ENCODE data around the gene ZKSCAN5.

Gene ZKSCAN5

DNA sequence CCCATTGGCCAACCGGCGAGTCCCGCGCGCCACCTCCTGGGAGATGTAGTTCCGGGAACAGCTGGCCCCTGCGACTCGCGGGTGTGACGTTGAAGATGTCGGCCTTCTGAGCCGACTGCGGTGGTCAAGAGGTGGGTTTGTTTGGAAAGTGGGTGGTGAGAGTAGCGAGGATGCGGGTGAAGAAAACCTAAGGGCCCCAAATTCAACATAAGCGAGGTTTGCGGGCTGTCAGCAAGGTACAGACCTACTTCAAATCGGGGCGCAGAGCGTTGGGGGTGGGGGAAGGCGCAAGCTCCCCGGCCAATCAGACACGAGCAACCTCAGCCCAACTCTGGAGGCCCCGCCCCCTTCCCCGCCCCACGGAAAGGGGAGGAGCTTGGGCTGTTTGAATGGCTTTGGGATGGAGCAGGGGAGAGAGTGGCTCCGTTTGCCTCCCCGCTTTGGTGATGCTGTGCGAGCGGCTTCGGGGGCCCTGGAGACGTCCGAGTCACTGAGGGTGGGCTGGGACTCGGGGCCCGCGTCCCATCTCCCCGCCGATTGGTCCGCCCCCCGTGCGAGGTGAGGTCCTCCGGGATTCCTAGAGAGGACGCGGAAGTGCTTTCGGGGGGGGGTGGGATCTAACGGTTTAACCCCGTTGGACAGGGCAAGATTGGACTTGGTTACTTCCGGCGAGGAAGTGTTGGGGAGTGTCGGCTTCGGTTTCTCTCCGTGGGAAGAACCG lies at the start of gene ZKSCAN5:
ZKSCAN5 (plus strand) TSS at position 60 of the 721 bp plus-strand sequence. CDS start 1,383 bp downstream, outside the sequence.
- peak; percentile 99 for DNase-seq
- Mint-ChIP-seq H3K27ac (peak within 1 kb of the TSS; percentile 98), H3K4me3 (peak within 1 kb of the TSS; percentile 95), H3K4me1 (peaks cover 26% of the 10 kb centered on the region), H3K27me3 (ENCODE audit: low read depth, poor library complexity) (no peaks in the 10 kb centered on the region), H3K9me3 (peaks cover 8% of the 10 kb centered on the region), H3K36me3 (ENCODE audit: low read depth) (peaks cover 19% of the 10 kb centered on the region)
- TF ChIP-seq, protein P1, sequence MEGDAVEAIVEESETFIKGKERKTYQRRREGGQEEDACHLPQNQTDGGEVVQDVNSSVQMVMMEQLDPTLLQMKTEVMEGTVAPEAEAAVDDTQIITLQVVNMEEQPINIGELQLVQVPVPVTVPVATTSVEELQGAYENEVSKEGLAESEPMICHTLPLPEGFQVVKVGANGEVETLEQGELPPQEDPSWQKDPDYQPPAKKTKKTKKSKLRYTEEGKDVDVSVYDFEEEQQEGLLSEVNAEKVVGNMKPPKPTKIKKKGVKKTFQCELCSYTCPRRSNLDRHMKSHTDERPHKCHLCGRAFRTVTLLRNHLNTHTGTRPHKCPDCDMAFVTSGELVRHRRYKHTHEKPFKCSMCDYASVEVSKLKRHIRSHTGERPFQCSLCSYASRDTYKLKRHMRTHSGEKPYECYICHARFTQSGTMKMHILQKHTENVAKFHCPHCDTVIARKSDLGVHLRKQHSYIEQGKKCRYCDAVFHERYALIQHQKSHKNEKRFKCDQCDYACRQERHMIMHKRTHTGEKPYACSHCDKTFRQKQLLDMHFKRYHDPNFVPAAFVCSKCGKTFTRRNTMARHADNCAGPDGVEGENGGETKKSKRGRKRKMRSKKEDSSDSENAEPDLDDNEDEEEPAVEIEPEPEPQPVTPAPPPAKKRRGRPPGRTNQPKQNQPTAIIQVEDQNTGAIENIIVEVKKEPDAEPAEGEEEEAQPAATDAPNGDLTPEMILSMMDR (IDR thresholded peaks at IDR 0.05), result no peak

DNA sequence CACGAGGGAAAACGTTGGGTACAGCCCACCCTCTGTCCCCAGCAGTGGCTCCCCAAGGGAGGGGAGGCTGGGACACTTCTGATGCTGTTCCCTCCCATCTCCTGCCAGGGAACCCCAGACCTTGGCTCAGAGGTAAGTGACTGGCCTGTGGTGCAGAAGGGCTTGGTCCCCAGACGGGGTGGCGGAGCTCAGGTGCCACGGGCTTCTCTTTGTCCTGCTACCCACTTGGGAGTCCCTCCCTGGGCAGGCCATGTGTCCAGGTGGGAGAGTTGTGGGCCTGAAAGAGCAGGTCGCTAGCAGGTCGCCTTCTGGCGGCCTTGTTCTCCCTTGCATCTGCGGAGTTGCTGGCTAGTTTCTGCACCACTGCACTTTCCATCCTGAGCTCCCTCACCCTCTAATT lies 48.6 kb upstream of the ZKSCAN5 start:
- no peak for DNase-seq
- peaks cover 56% of the 10 kb centered on the region for H3K36me3 Mint-ChIP-seq (ENCODE audit: low read depth)
- TF ChIP-seq, protein P1 (IDR thresholded peaks at IDR 0.05), result no peak
- H3K27me3 Mint-ChIP-seq (ENCODE audit: low read depth, poor library complexity), result peaks cover 2% of the 10 kb centered on the region
- H3K9me3 Mint-ChIP-seq, result no peaks in the 10 kb centered on the region
- H3K27ac Mint-ChIP-seq, result peak overlapping the region; percentile 74
- H3K4me1 Mint-ChIP-seq, result peaks cover 5% of the 10 kb centered on the region
- H3K4me3 Mint-ChIP-seq, result no peak overlapping the region

DNA sequence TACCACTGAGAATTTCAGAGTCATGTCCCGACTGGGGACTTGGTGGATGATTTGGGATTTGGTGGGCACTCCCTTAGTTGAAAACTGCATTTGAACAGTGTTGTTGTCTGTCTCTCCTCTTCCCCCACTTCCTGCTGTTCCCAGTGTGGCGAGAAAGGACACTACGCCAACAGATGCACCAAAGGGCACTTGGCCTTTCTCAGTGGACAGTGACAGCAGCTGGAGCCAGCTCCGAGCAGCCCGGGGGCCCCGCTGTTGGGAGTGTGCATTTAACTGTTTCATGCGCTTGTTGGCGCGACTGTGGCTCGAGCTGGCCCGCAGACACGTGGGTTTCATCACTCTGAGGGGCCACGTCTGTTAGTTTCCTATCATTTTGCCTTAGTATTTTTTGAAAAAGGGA lies 48.2 kb upstream of the ZKSCAN5 start:
- H3K36me3 Mint-ChIP-seq (ENCODE audit: low read depth), result peaks cover 56% of the 10 kb centered on the region
- no peak overlapping the region for H3K4me3 Mint-ChIP-seq
- no peak for DNase-seq
- peak overlapping the region; percentile 74 for H3K27ac Mint-ChIP-seq
- H3K9me3 Mint-ChIP-seq, result no peaks in the 10 kb centered on the region
- peaks cover 5% of the 10 kb centered on the region for H3K4me1 Mint-ChIP-seq
- TF ChIP-seq, protein P1 (IDR thresholded peaks at IDR 0.05), result no peak
- peaks cover 2% of the 10 kb centered on the region for H3K27me3 Mint-ChIP-seq (ENCODE audit: low read depth, poor library complexity)

DNA sequence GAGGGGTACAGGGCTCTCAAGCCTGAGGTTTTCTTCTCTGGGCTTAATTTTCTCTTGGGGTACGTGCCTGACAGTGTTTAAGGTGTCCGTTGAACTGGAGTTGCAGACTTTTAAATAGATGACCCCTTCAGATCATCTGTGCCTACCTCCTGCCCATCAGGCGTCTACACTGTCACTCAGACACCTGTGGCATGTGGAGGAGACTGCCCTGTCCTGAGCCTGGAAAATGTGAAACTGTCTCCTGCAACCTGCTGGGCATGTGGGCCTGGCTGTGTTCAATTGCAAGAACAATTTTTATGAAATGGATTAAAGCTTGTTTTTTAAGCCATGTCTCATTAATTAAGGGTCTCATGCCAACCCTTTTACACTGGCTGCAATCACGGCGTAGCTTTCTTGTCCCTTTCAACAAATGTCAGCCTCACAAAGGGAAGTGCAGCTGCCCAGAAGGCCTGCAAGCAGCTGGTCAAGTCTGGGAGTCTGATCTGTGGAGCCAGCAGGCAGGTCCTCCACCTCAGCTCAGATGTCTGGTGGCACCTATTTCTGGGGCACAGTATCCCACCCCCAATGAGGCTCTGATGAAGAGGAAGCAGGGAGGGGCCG lies 47.3 kb upstream of the ZKSCAN5 start:
- Mint-ChIP-seq H3K4me3 (no peak overlapping the region), H3K27me3 (ENCODE audit: low read depth, poor library complexity) (no peaks in the 10 kb centered on the region), H3K9me3 (no peaks in the 10 kb centered on the region), H3K4me1 (peaks cover 5% of the 10 kb centered on the region), H3K36me3 (ENCODE audit: low read depth) (peaks cover 60% of the 10 kb centered on the region), H3K27ac (peak overlapping the region; percentile 74)
- no peak for DNase-seq
- TF ChIP-seq, protein P1 (IDR thresholded peaks at IDR 0.05), result no peak

DNA sequence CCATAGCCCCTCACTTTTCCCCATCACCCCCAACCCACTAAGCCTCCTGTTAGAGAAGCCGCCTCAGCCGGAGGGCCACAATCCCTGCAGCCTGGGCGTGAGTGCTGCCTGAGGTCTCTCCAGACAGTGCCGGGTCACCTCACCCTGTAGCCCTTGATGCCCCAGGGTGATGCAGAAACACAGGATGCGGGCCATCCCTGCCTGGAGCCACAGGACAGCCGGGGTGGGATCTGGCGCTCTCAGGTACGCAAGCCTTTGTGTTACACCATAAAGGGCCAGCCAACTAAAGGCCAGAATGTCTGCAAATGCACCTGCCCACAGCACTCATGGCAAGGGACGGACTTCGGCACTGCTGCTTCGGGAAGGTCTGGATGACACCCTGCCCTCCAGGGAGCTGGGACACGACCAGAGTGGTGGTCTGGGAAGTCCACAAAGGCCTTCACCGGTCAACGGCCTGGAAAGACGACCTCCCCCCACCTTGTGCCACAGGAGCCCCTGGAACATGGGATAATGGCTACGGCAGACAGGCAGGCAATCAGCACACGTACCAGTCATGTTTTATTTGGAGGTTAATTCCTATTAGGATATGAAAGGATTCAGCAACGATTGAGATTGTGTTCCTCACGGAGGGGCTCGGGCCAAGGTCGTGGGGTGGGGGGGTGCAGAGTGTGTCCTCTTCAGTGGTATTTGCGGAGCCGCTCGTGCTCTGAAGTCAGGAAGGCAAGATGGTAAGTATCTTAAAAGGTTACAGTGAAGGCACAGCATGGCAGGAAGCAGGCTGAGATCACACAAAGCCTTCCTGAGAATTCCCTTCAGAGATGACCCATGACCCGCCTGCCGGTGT lies 46.6 kb upstream of the ZKSCAN5 start:
- Mint-ChIP-seq H3K27me3 (ENCODE audit: low read depth, poor library complexity) (no peaks in the 10 kb centered on the region), H3K27ac (peak overlapping the region; percentile 74), H3K9me3 (peaks cover 2% of the 10 kb centered on the region), H3K4me1 (peaks cover 5% of the 10 kb centered on the region), H3K36me3 (ENCODE audit: low read depth) (peaks cover 57% of the 10 kb centered on the region), H3K4me3 (no peak overlapping the region)
- TF ChIP-seq, protein P1 (IDR thresholded peaks at IDR 0.05), result no peak
- DNase-seq, result no peak
